Testis (tissue), 3 donors: ENCODE results near the gene SLC22A23. TPM values are rescaled to one million over a fixed set of nuclear protein-coding genes. Genes with fewer than 3 reads are reported as not detected.

Source experiments
- DNase-seq: peaks from one replicate; pipeline ENCODE4 v3.0.0-alpha.2; 2019
- H3K27ac ChIP-seq, 2 donors: fragments of 200-600 bp; sonication (generic); one replicate each; pipeline ENCODE4 v1.5.1; 2019
- H3K27me3 ChIP-seq: fragments of 200-600 bp; sonication (generic); one replicate; pipeline ENCODE4 v1.5.1; 2019
- H3K36me3 ChIP-seq: fragments of 200-600 bp; sonication (generic); one replicate; pipeline ENCODE4 v1.5.1; 2017; ENCODE audit warnings: low read depth; ENCODE audit errors: missing control alignments
- H3K4me1 ChIP-seq: fragments of 200-600 bp; sonication (generic); one replicate; pipeline ENCODE4 v1.5.1; 2019
- H3K4me3 ChIP-seq, 2 donors: fragments of 200-600 bp; sonication (generic); one replicate each; pipeline ENCODE4 v1.5.1; 2017 to 2019
- H3K9me3 ChIP-seq: fragments of 200-600 bp; sonication (generic); one replicate; pipeline ENCODE4 v1.5.1; 2017
- POLR2A ChIP-seq: fragments of 450-650 bp; IDR thresholded peaks from one replicate; pipeline ENCODE4 v1.6.1; 2017; ENCODE audit warnings: antibody characterized with exemption, mild to moderate bottlenecking, moderate library complexity
- WGBS, 2 donors: methylation state at CpG; one replicate each; pipeline ENCODE4 v1.1.5; 2018; 5-methylcytosine and 5-hydroxymethylcytosine counted together
- intact Hi-C: fragments of 100-400 bp; cut with DNase I; formaldehyde crosslinking; loops from one replicate; pipeline ENCODE4 v1.15.1; 2023; ENCODE audit warnings: low total_unique reads
- polyA plus RNA-seq: library from polyadenylated mRNA; stranded (reverse); fragments of 350-450 nt; fragmentation: Illumina TruSeq; extraction: RNeasy Lipid Tissue Mini Kit (QIAGEN cat#74804); gene quantifications from one replicate; pipeline ENCODE4 v1.2.3, GENCODE V29; 2014; ENCODE audit warnings: low read depth, low replicate concordance; ENCODE audit not compliant: insufficient read depth
- total RNA-seq, 2 donors: library from RNA; depleted of rRNA; stranded (reverse); fragments of >200 nt; gene quantifications; one replicate each; pipeline ENCODE4 v1.2.3, GENCODE V29; 2016
- TF ChIP-seq, protein P1 (sequence below), 3 experiments: fragments of 450-650 bp in 2 of 3; fragments of 200-600 bp in 1 of 3; sonication (generic) in 1 of 3; IDR thresholded peaks; one replicate each; pipeline ENCODE4 v1.5.1; 2016 to 2019; ENCODE audit warnings: antibody characterized with exemption in 3 of 3, mild to moderate bottlenecking in 2 of 3, moderate library complexity in 1 of 3

The SLC22A23 gene
- total and polyA plus RNA-seq, 3 donors from 2014 or later = 9.0 to 20.9 (median 14.9) TPM

DNA sequence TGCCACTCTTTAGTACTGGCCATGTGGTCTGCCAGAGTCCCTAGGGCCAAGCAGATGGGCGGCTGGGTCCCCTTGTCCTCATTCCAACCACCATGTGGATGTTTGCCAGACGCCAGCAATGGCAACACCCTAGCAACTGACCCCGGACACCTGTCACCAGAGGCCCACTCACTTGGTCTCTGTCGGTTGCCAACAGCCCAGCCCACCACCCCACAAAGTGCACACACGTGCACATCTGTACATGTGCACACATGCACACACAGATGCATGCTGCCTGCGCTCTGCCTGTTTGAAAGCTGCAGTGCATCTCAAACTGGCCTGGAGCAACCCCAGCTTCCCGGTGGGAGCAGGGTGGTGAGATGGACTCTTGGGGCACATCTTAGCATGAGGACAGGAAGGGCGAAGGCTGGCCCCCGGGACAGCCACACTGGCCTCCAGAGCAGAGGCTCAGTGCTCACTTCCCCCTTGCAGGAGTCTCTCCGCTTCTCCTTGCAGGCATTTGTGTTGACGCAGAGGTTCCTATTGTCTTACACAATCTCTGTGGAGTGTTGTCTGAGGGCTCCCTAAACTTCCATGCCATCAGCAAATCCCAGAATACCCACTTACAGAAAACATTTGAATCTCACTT, 144.1 kb downstream of the SLC22A23 start:
- Histone ChIP-seq H3K36me3 (no peaks in the 10 kb centered on the region), H3K27ac (no peak overlapping the region), H3K4me3 (no peak overlapping the region), H3K9me3 (no peaks in the 10 kb centered on the region), H3K27me3 (no peaks in the 10 kb centered on the region), H3K4me1 (no peaks in the 10 kb centered on the region)
- 82 to 83% methylated on average over 11 of the region's 11 CpGs for WGBS, 2 donors
- no peak for DNase-seq
- no peak for TF ChIP-seq POLR2A
- TF ChIP-seq, protein P1, sequence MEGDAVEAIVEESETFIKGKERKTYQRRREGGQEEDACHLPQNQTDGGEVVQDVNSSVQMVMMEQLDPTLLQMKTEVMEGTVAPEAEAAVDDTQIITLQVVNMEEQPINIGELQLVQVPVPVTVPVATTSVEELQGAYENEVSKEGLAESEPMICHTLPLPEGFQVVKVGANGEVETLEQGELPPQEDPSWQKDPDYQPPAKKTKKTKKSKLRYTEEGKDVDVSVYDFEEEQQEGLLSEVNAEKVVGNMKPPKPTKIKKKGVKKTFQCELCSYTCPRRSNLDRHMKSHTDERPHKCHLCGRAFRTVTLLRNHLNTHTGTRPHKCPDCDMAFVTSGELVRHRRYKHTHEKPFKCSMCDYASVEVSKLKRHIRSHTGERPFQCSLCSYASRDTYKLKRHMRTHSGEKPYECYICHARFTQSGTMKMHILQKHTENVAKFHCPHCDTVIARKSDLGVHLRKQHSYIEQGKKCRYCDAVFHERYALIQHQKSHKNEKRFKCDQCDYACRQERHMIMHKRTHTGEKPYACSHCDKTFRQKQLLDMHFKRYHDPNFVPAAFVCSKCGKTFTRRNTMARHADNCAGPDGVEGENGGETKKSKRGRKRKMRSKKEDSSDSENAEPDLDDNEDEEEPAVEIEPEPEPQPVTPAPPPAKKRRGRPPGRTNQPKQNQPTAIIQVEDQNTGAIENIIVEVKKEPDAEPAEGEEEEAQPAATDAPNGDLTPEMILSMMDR (IDR thresholded peaks at IDR 0.05) = no peak
- intact Hi-C loops = no loop called here

DNA sequence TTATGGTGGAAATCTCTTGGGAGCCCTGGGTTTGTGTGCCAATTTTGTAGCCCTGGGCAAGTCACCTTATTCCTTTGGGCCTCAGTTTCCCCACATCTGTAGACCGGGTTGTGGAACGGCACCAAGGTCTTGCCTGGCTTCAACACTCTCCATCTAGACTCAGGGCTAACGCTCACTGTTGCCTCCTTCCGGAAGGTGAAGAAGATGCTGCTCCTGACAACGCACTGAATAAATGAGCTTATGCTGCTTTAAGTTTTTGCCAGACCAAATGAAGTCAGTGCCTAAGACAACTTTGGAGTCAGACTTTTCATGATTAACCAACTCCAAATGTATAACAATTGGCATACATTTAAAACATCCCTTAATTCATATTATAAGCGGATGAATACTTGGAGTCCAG, 145.0 kb downstream of the SLC22A23 start:
- WGBS, 2 donors = 94 to 95% methylated on average over 6 of the region's 6 CpGs
- no peak for DNase-seq

DNA sequence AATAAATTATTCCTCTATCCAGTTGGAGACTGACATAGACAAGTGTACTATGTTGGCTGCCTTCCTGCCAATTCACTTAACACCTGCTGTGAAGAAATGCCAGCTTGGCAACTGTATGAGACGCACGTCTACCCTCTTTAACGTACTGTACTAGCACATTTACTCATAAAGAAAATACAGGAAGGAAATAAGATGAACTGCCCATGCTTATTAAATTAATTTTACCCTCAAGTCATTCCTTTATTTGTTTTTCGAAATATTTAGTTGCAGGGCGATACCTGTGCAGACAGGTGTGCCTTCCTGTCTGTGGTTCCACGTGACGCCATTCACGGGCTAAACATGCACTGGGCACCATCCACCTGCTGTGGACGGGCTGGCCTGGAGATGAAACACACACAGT, 146.1 kb downstream of the SLC22A23 start:
- intact Hi-C loops = no loop called here
- 86 to 91% methylated on average over 9 of the region's 9 CpGs for WGBS, 2 donors

More for the DNA sequence above, 145.0 kb downstream of the SLC22A23 start:
- no peak for TF ChIP-seq POLR2A
- TF ChIP-seq, protein P1 (IDR thresholded peaks at IDR 0.05) = no peak
- Histone ChIP-seq H3K36me3 (no peaks in the 10 kb centered on the region), H3K4me3 (no peak overlapping the region), H3K9me3 (no peaks in the 10 kb centered on the region), H3K4me1 (no peaks in the 10 kb centered on the region), H3K27ac (no peak overlapping the region), H3K27me3 (no peaks in the 10 kb centered on the region)
- intact Hi-C loops = no loop called here

DNA sequence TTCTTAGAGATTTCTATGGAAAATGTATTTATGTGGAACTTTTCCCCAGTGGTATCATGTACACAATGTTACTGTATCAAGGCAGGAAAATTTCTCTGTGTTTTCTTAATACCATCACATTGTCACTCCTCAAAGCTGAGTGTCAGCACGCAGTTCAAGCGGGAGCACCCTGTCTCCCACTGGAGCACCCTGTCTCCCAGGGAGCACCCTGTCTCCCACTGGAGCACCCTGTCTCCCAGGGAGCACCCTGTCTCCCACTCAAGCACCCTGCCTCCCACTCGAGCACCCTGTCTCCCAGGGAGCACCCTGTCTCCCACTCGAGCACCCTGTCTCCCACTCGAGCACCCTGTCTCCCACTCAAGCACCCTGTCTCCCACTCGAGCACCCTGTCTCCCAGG, 146.8 kb downstream of the SLC22A23 start:
- Histone ChIP-seq H3K27ac (no peak overlapping the region), H3K4me1 (no peaks in the 10 kb centered on the region), H3K27me3 (no peaks in the 10 kb centered on the region), H3K9me3 (no peaks in the 10 kb centered on the region), H3K36me3 (no peaks in the 10 kb centered on the region), H3K4me3 (no peak overlapping the region)
- TF ChIP-seq POLR2A = no peak
- TF ChIP-seq, protein P1 (IDR thresholded peaks at IDR 0.05) = no peak
- no peak for DNase-seq
- WGBS, 2 donors = 69 to 82% methylated on average over 6 of the region's 6 CpGs
- intact Hi-C loops = no loop called here

More for the DNA sequence above, 146.1 kb downstream of the SLC22A23 start:
- TF ChIP-seq, protein P1 (IDR thresholded peaks at IDR 0.05) = no peak
- no peak for TF ChIP-seq POLR2A
- Histone ChIP-seq H3K36me3 (no peaks in the 10 kb centered on the region), H3K27me3 (no peaks in the 10 kb centered on the region), H3K4me3 (no peak overlapping the region), H3K9me3 (no peaks in the 10 kb centered on the region), H3K27ac (no peak overlapping the region), H3K4me1 (no peaks in the 10 kb centered on the region)
- no peak for DNase-seq
